H1 (cell line): ENCODE data around the gene OLFM3. TPM values are rescaled to one million over a fixed set of nuclear protein-coding genes. Genes with fewer than 3 reads are reported as not detected.

Source experiments
- CTCF ChIA-PET: fragments of 300-600 bp; sonication (Branson Sonifier 250); formaldehyde crosslinking; loops from one replicate; lab custom pipeline; 2021; ENCODE audit not compliant: partially characterized antibody; lab: Charles Lee
- POLR2A ChIA-PET: fragments of 300-600 bp; sonication (Branson Sonifier 250); formaldehyde crosslinking; loops from one replicate; lab custom pipeline; 2021; ENCODE audit warnings: inconsistent platforms; ENCODE audit not compliant: partially characterized antibody; lab: Charles Lee
- DNase-seq, 2 experiments: peaks; one replicate each; pipeline versions ENCODE4 v3.0.0 to v3.0.0-alpha.2; 2010 to 2022; ENCODE audit warnings: low spot score in 2 of 2, low read depth in 1 of 2, mixed read lengths in 1 of 2
- FAIRE-seq: peaks from 2 replicates; lab custom pipeline; 2011; peaks lifted over from hg19 to GRCh38; lab: Jason Lieb, UNC
- H2AFZ ChIP-seq: 2 replicates; pipeline ENCODE4 v1.8.1; 2012; ENCODE audit warnings: low read length, inconsistent platforms
- H2AK5ac ChIP-seq: 2 replicates; pipeline ENCODE4 v1.6.1; 2013; ENCODE audit warnings: low read depth, low read length
- H2BK120ac ChIP-seq: replicated peaks from 2 replicates; pipeline ENCODE3; 2013; ENCODE audit warnings: low read depth, low read length, inconsistent platforms
- H2BK12ac ChIP-seq: 2 replicates; pipeline ENCODE4 v1.6.1; 2013; ENCODE audit warnings: low read depth, low read length
- H2BK15ac ChIP-seq: 2 replicates; pipeline ENCODE4 v1.6.1; 2013; ENCODE audit warnings: low read length
- H2BK20ac ChIP-seq: 2 replicates; pipeline ENCODE4 v1.6.1; 2013; ENCODE audit warnings: low read length
- H2BK5ac ChIP-seq: 2 replicates; pipeline ENCODE4 v1.6.1; 2013; ENCODE audit warnings: low read depth, low read length
- H3K14ac ChIP-seq: 2 replicates; pipeline ENCODE4 v1.6.1; 2013; ENCODE audit warnings: inconsistent platforms; ENCODE audit not compliant: insufficient read length
- H3K18ac ChIP-seq: 2 replicates; pipeline ENCODE4 v1.6.1; 2013; ENCODE audit warnings: low read length; ENCODE audit errors: extremely low read depth
- H3K23ac ChIP-seq: 2 replicates; pipeline ENCODE4 v1.6.1; 2013; ENCODE audit warnings: inconsistent platforms; ENCODE audit not compliant: insufficient read length
- H3K23me2 ChIP-seq: 2 replicates; pipeline ENCODE4 v1.6.1; 2013; ENCODE audit warnings: low read depth, low read length
- H3K27ac ChIP-seq: 2 replicates; pipeline ENCODE4 v1.6.1; 2011; ENCODE audit warnings: low read depth, low read length, inconsistent platforms
- H3K27me3 ChIP-seq, 4 experiments: replicated peaks in 1 of 4; 1 replicate in 1 of 4; 2 replicates in 3 of 4; pipeline versions ENCODE4 v1.6.1 to v1.8.1; 2011 to 2013; ENCODE audit warnings: low read length in 3 of 4, mild to moderate bottlenecking in 3 of 4, inconsistent platforms in 2 of 4, mixed read lengths in 2 of 4, moderate library complexity in 1 of 4; ENCODE audit not compliant: control insufficient read depth in 3 of 4, insufficient read depth in 3 of 4; ENCODE audit errors: extremely low read depth in 1 of 4
- H3K36me3 ChIP-seq, 4 experiments: 2 replicates each; pipeline versions ENCODE4 v1.6.1 to v1.8.1; 2011 to 2013; ENCODE audit warnings: mild to moderate bottlenecking in 4 of 4, low read length in 3 of 4, moderate library complexity in 2 of 4, control low read depth in 1 of 4, inconsistent platforms in 1 of 4; ENCODE audit not compliant: insufficient read depth in 4 of 4, control insufficient read depth in 2 of 4
- H3K4ac ChIP-seq: replicated peaks from 2 replicates; pipeline ENCODE3; 2013; ENCODE audit warnings: low read length, low read depth, mixed read lengths, inconsistent platforms; ENCODE audit not compliant: insufficient read length
- H3K4me1 ChIP-seq, 4 experiments: replicated peaks in 1 of 4; 1 replicate in 1 of 4; 2 replicates in 3 of 4; pipeline versions ENCODE4 v1.6.1 to v1.8.1; 2011 to 2013; ENCODE audit warnings: low read length in 3 of 4, inconsistent platforms in 2 of 4, mixed read lengths in 1 of 4; ENCODE audit not compliant: insufficient read depth in 4 of 4, control insufficient read depth in 3 of 4
- H3K4me2 ChIP-seq, 2 experiments: 2 replicates each; pipeline versions ENCODE4 v1.6.1 to v1.8.1; 2011 to 2013; ENCODE audit warnings: low read depth in 2 of 2, low read length in 2 of 2, control low read depth in 1 of 2, inconsistent platforms in 1 of 2, mild to moderate bottlenecking in 1 of 2; ENCODE audit not compliant: insufficient read depth in 1 of 2
- H3K4me3 ChIP-seq, 4 experiments: fragments of 200-600, 300-600 bp in 1 of 4; sonication (generic), shearing (Covaris generic), sonication (Bioruptor Twin) in 1 of 4; 2 replicates each; pipeline versions ENCODE4 v1.5.1 to v1.8.1; 2011 to 2016; ENCODE audit warnings: low read length in 4 of 4, low read depth in 3 of 4, control low read depth in 2 of 4, inconsistent platforms in 2 of 4, mild to moderate bottlenecking in 2 of 4, mixed read lengths in 1 of 4, moderate library complexity in 1 of 4; ENCODE audit not compliant: insufficient read depth in 2 of 4; ENCODE audit errors: extremely low read depth in 1 of 4
- H3K56ac ChIP-seq: replicated peaks from 2 replicates; pipeline ENCODE3; 2013; ENCODE audit warnings: low read depth, mild to moderate bottlenecking, mixed read lengths, low read length, inconsistent platforms; ENCODE audit not compliant: insufficient read length
- H3K79me1 ChIP-seq: 2 replicates; pipeline ENCODE4 v1.6.1; 2013; ENCODE audit warnings: low read depth, low read length, control low read depth
- H3K79me2 ChIP-seq, 2 experiments: 2 replicates each; pipeline versions ENCODE4 v1.6.1 to v1.8.1; 2012 to 2013; ENCODE audit warnings: low read length in 2 of 2, mild to moderate bottlenecking in 2 of 2, inconsistent platforms in 1 of 2; ENCODE audit not compliant: insufficient read depth in 2 of 2, control insufficient read depth in 1 of 2
- H3K9ac ChIP-seq, 4 experiments: replicated peaks in 1 of 4; 1 replicate in 1 of 4; 2 replicates in 3 of 4; pipeline versions ENCODE4 v1.6.1 to v1.8.1; 2011 to 2013; ENCODE audit warnings: low read depth in 3 of 4, low read length in 3 of 4, control low read depth in 2 of 4, mild to moderate bottlenecking in 2 of 4, moderate library complexity in 2 of 4, inconsistent platforms in 1 of 4; ENCODE audit errors: extremely low read depth in 1 of 4
- H3K9me3 ChIP-seq, 2 experiments: 2 replicates each; pipeline versions ENCODE4 v1.6.1 to v1.8.1; 2012 to 2013; ENCODE audit warnings: mild to moderate bottlenecking in 2 of 2, moderate library complexity in 2 of 2, control low read depth in 1 of 2, inconsistent platforms in 1 of 2, low read depth in 1 of 2, low read length in 1 of 2, mixed read lengths in 1 of 2; ENCODE audit not compliant: insufficient read depth in 2 of 2
- H4K20me1 ChIP-seq, 2 experiments: replicated peaks in 1 of 2; 2 replicates each; pipeline versions ENCODE3 to v1.8.1; 2011 to 2013; ENCODE audit warnings: inconsistent platforms in 2 of 2, low read length in 2 of 2, mild to moderate bottlenecking in 1 of 2; ENCODE audit not compliant: insufficient read depth in 2 of 2, control insufficient read depth in 1 of 2
- H4K5ac ChIP-seq: 2 replicates; pipeline ENCODE4 v1.6.1; 2013; ENCODE audit warnings: low read length, low read depth, mixed read lengths, inconsistent platforms; ENCODE audit not compliant: insufficient read length
- H4K8ac ChIP-seq: 2 replicates; pipeline ENCODE4 v1.8.0; 2013; ENCODE audit warnings: mild to moderate bottlenecking, moderate library complexity, low read length, inconsistent platforms; ENCODE audit not compliant: insufficient read depth; ENCODE audit errors: extremely low read depth
- H4K91ac ChIP-seq: replicated peaks from 2 replicates; pipeline ENCODE3; 2013; ENCODE audit warnings: low read length, mixed read lengths, inconsistent platforms; ENCODE audit not compliant: insufficient read length
- CTCF ChIP-seq, 3 experiments: IDR thresholded peaks; 1 replicate in 2 of 3; 2 replicates in 1 of 3; pipeline versions ENCODE4 v1.5.1 to v1.6.1; 2011; ENCODE audit warnings: low read length in 3 of 3, mild to moderate bottlenecking in 3 of 3, inconsistent platforms in 2 of 3, low read depth in 1 of 3, moderate library complexity in 1 of 3; ENCODE audit not compliant: insufficient read depth in 1 of 3; ENCODE audit errors: control extremely low read depth in 1 of 3
- POU5F1 ChIP-seq: IDR thresholded peaks from 2 replicates; pipeline ENCODE4 v1.6.1; 2011; ENCODE audit warnings: low read depth, mild to moderate bottlenecking, low read length, moderate library complexity
- RAD21 ChIP-seq, 2 experiments: IDR thresholded peaks in 1 of 2; conservative IDR thresholded peaks in 1 of 2; 2 replicates each; pipeline ENCODE4 v1.6.1; 2011; ENCODE audit warnings: low read depth in 2 of 2, low read length in 2 of 2, improper control_type of control experiment in 1 of 2, inconsistent platforms in 1 of 2, mild to moderate bottlenecking in 1 of 2, moderate library complexity in 1 of 2
- SP1 ChIP-seq: IDR thresholded peaks from 2 replicates; pipeline ENCODE4 v1.6.1; 2011; ENCODE audit warnings: low read depth, low read length
- WGBS, 2 experiments: shearing (Covaris generic) in 1 of 2; methylation state at CpG; one replicate each; pipeline versions ENCODE4 v1.1.6 to v1.1.7; 2013 to 2015; ENCODE audit warnings: low lambda C conversion rate in 2 of 2, mixed read lengths in 2 of 2, inconsistent platforms in 1 of 2, low coverage in 1 of 2, missing lambda C conversion rate in 1 of 2; ENCODE audit not compliant: insufficient replicate concordance in 2 of 2, insufficient coverage in 1 of 2, insufficient read length in 1 of 2; ENCODE audit errors: extremely low coverage in 1 of 2, missing lambda C conversion rate in 1 of 2; 5-methylcytosine and 5-hydroxymethylcytosine counted together
- polyA plus RNA-seq, 7 experiments: library from polyadenylated mRNA; depleted of rRNA in 3 of 7; stranded (reverse) in 5 of 7; unstranded in 2 of 7; fragments of >200 nt in 5 of 7; fragments of 200-250 nt in 2 of 7; gene quantifications; 1 replicate in 5 of 7; 2 replicates in 1 of 7; 4 replicates in 1 of 7; pipeline versions ENCODE4 v1.2.1 to v1.2.3, GENCODE V29; 2011 to 2013; ENCODE audit warnings: missing spikeins in 2 of 7, mixed read lengths in 2 of 7
- total RNA-seq: library from RNA; stranded (reverse); fragmentation: NEBNext Ultra II Directional; extraction: Animal tissue kit (Norgen Biotek cat#: 25700); gene quantifications from 2 replicates; pipeline ENCODE4 v1.2.1, GENCODE V29; 2021

Gene OLFM3
- total and polyA plus RNA-seq, 2 of the 8 experiments (the other 6 are each of a cell fraction or from before 2014, with no cell fraction given), result 0.30 to 0.32 TPM

GRCh38 chr1:101820071-101820470, 176.7 kb downstream of the OLFM3 start:
- no peak overlapping the region for H3K27ac ChIP-seq
- H2BK20ac ChIP-seq, result no peak overlapping the region
- no peak overlapping the region for H2AFZ ChIP-seq
- H3K4ac ChIP-seq, result no peak overlapping the region
- H3K4me3 ChIP-seq, result no peak overlapping the region
- no peaks in the 10 kb centered on the region for H3K9me3 ChIP-seq
- POLR2A ChIA-PET, result no interaction called here
- H2AK5ac ChIP-seq, result no peak overlapping the region
- no peak overlapping the region for H2BK120ac ChIP-seq
- no peaks in the 10 kb centered on the region for H3K79me1 ChIP-seq
- H2BK5ac ChIP-seq, result no peak overlapping the region
- no peak overlapping the region for H3K4me2 ChIP-seq
- no peak overlapping the region for H3K18ac ChIP-seq
- H4K91ac ChIP-seq, result no peak overlapping the region
- no peak overlapping the region for H4K8ac ChIP-seq
- H3K56ac ChIP-seq, result no peak overlapping the region
- FAIRE-seq, result peak; percentile 58
- TF ChIP-seq RAD21 (IDR thresholded peaks at IDR 0.05 in 1 of 2, conservative IDR thresholded peaks at IDR 0.05 in 1 of 2; ENCODE audit: low read depth in 2 of 2, low read length in 2 of 2) (peak; percentile 94 to 96), CTCF (IDR thresholded peaks at IDR 0.05; ENCODE audit: control extremely low read depth in 1 of 3, insufficient read depth in 1 of 3, low read depth in 1 of 3, low read length in 3 of 3) (peak in 2 of 3 experiments; percentile 45 to 64; a peak in 3 of 4 replicates), POU5F1 (no peak), SP1 (no peak)
- H2BK12ac ChIP-seq, result no peak overlapping the region
- no peaks in the 10 kb centered on the region for H3K4me1 ChIP-seq
- H3K9ac ChIP-seq, result no peak overlapping the region
- no peaks in the 10 kb centered on the region for H3K23me2 ChIP-seq
- H3K23ac ChIP-seq, result no peak overlapping the region
- H3K14ac ChIP-seq, result no peak overlapping the region
- no peak overlapping the region for H2BK15ac ChIP-seq
- CTCF ChIA-PET, result interaction anchor here (0.9 to 2.1 kb wide), 14 partner anchors 9 to 698 kb away, joined by 3 to 9 read pairs (median 4); no protein-coding TSS in a partner anchor
- DNase-seq, result no peak
- H3K36me3 ChIP-seq, result no peaks in the 10 kb centered on the region
- WGBS, 2 experiments, result 88% methylated on average over 1 of the region's 1 CpG; no CpG with 5 or more reads in 1 of the 2 experiments
- no peaks in the 10 kb centered on the region for H3K79me2 ChIP-seq
- no peak overlapping the region for H4K5ac ChIP-seq
- no peaks in the 10 kb centered on the region for H3K27me3 ChIP-seq
- no peaks in the 10 kb centered on the region for H4K20me1 ChIP-seq
